Activated T-cell treated with anti-CD3 and anti-CD28 coated beads for 48 hours (primary cell): Measurements from ENCODE around the gene LIN28A.
"Not testable (repeated sequence)": the region's sequence is repeated elsewhere in the genome, so short reads cannot be mapped to it uniquely, and the experiment has no call there.

Source experiments
- DNase-seq: peaks from one replicate; pipeline ENCODE4 v3.0.0-alpha.2; 2020; ENCODE audit warnings: low read depth

LIN28A gene

GRCh38 chr1:26410706-26411623 lies at the start of gene LIN28A:
TSS of gene LIN28A (plus strand) at chr1:26410817. CDS start at chr1:26410892, 75 bp downstream.
- no peak for DNase-seq

DNA sequence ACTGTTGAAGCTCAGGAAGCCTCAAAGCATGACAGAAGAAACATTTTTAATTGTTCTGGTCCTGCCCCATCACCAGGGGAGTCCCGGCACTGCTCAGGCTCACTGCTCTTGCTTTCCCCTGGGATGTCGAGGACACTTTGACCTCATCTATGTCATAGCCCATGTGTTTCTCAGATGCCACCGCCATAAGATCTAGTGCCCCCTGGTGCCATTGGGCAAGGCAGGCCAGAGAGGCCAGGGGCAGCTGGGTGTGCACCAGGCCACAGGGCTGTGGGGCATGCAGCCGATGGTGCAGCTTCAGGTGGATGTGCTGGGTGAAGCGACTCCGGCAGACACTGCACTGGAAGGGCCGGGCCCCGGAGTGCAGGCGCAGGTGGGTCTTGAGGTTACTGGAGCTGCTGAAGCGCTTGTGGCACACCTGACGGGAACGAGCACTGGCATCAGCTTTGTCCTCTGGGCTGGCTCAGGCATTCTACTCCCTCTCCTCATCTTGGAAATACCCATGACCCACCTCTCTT lies 49.0 kb upstream of the LIN28A start:
- DNase-seq, result no peak

- no peak for DNase-seq
These were observed 48.3 kb upstream of the LIN28A start for GRCh38 chr1:26362331-26362730.

GRCh38 chr1:26363549-26364448 lies 46.8 kb upstream of the LIN28A start:
- DNase-seq, result peak; percentile 87

GRCh38 chr1:26364956-26365355 lies 45.7 kb upstream of the LIN28A start:
- no peak for DNase-seq

GRCh38 chr1:26367441-26367840 lies 43.2 kb upstream of the LIN28A start:
- no peak for DNase-seq

- no peak for DNase-seq
These were observed 42.6 kb upstream of the LIN28A start for GRCh38 chr1:26368006-26368405.

DNA sequence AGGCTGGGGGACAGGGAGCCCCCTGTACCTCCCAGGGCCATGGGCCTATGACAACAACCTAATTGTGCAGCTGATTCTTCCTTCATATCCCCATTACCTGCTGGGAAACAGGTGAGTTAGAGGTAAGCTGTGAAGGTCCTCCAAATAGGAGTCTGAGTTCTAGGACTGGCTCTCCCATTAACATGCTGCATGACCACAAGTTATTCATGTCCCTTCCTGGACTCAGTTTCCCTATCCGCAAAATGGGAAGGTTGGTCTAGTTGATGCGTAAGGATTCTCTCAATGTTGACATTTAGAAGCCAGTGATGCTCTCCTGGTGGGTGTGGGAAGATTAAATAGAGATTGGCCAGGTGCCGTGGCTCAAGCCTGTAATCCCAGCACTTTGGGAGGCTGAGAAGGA lies 42.1 kb upstream of the LIN28A start:
- DNase-seq, result no peak

DNA sequence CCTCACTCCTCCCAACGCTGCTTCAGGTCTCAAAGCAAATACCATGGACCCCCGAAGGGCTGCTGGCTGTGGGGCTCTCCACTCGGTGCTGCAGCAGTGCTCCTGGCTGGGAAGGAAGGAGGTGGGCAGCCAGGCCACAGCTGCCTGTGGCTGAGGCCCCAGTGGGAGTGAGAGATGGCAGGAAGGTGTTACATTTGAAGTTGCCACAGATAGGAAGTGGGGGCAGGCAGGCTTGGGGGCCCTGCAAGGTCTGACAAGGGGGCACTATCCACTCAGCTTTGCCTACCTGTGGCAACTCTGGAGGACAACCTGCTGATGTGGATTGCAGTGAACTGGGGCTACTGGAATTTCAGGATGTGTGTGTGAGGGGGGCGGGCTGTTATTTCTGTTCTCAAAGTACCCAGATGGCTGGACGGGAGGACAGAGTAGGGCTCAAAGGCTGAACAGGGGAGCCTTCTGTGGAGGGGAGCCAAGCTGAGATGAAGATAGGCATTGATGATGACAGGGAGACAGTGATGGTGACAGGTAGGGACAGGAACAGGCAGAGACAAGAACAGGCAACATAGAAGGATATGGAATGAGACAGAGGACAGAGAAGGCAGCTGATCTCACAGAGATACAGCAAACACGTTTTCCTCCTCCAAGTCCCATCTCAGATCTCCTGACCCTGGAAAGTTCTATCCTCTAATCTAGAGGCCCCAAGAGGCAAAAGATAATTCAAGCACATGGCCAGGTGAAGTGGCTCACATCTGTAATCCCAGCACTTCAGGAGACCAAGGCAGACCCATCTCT lies 39.8 kb upstream of the LIN28A start:
- DNase-seq, result no peak

GRCh38 chr1:26372039-26372438 lies 38.6 kb upstream of the LIN28A start:
- no peak for DNase-seq

DNA sequence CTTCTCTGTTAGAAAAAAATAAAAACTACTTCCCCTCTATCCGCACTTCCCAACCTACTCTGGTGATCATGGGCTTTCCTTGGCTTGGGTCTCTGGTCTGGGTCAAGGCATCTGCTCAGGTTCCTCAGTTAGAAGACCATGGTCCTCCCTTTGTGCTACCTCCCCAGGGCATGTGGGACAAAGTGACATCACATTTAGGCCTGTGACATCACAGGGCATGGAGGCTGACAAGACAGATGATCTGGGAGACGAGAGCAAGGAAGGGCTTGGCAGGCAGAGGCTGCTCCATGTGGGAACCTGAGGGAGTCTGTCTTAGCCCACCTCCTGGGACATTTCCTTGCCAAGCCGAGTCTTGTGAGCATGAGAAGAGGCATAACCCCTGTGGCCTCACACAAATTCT lies 38.0 kb upstream of the LIN28A start, which contains the start of gene ZNF683:
Gene ZNF683 (minus strand): TSS at position 140 of the 400 bp plus-strand sequence. CDS start 4,179 bp downstream, outside the sequence.
- DNase-seq, result not testable (repeated sequence)

GRCh38 chr1:26373281-26373680 lies 37.3 kb upstream of the LIN28A start:
- no peak for DNase-seq

GRCh38 chr1:26373789-26374188 lies 36.8 kb upstream of the LIN28A start:
- no peak for DNase-seq

DNA sequence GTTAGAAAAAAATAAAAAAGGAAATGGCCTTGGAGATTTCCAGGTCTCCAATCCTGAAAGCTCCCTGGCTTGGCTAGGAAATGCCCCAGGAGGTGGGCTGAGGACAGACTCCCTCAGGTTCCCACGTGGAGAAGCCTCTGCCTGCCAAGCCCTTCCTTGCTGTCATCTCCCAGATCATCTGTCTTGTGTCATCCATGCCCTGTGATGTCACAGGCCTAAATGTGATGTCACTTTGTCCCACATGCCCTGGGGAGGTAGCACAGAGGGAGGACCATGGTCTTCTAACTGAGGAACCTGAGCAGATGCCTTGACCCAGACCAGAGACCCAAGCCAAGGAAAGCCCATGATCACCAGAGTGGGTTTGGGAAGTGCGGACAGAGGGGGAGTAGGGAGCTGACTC lies 36.3 kb upstream of the LIN28A start:
- not testable (repeated sequence) for DNase-seq

DNA sequence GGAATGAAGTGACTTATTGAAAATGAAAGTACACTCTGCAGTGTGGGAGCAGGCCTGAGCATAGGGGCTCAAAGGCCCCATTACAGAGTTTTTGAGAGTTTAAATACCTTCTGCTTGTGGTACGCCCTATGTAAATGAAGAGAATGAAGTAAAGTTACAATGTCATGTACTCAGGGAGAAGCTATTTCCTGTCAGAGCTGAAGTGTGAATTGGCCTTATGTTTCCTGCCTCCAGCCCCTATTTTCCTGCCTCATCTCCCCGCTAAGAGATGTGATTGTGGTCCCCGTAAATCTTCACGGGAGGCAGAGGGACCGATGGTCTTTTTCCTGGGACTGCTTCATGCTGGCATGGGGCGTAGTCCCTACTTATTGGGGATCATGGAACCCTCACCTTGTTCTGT lies 35.5 kb upstream of the LIN28A start:
- DNase-seq, result no peak

DNA sequence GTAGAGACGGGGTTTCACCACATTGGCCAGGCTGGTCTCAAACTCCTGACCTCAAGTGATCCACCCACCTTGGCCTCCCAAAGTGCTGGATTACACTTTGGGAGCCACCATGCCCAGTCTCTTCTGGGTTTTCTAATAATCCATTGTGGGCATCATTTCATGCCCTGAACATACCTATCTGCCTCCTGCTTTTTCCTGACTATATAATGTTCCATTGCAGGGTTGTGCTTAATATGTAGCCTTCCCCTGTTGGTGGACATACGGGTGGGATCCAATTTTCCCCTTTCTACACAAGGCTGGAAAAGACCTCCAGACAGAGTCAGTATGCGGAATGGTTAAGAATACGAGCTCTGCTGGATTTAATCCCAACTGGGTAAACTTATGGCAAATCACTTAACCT lies 34.6 kb upstream of the LIN28A start:
- DNase-seq, result no peak

GRCh38 chr1:26378088-26378878 lies 32.3 kb upstream of the LIN28A start:
- DNase-seq, result peak; percentile 63

DNA sequence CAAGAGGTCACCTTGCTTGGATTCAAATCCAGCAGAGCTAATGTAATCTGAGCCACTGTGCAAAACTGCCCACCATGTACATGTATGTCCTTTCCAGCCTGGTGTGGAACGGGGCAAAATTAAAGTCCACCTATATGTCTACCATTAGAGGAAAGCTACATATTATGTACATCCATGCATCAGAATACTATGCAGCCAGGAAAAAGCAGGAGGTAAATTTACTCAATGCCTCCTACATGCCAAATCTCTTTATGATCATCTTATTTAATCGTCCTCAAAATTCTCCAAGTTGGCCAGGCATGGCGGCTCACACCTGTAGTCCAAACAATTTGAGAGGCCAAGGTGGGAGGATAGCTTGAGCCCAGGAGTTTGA lies 31.8 kb upstream of the LIN28A start:
- DNase-seq, result no peak

DNA sequence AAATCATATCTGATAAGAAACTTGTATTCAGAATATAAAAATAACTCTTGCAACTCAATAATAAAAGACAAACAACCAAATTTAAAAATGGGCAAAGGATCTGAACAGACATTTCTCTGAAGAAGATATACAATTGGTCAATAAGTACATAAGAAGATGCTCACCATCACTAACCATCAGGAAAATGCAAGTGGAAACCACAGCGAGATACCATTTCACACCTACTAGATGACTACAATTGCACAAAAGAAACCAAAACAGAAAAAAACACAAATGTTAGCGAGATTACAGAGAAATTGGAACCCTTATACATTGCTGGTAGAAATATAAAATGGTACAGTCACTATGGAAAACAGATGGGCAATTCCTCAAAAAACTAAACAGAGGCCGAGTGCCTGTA lies 26.5 kb upstream of the LIN28A start:
- no peak for DNase-seq

DNA sequence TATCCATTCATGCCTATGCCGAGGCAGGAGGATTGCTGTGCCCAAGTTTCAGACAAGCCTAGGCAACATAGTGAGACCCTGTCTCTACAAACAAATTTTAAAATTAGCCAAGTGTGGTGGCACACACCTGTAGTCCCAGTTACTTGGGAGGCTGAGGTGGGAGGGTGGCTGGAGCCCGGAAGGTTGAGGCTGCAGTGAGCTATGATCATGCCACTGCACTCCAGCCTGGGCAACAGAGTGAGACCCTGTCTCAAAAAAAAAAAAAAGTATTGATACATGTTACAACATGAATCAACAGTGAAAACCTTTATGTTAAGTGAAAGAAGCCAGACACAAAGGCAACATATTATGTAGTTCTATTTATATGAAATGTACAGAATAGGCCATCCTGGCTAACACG lies 25.6 kb upstream of the LIN28A start:
- DNase-seq, result not testable (repeated sequence)

DNA sequence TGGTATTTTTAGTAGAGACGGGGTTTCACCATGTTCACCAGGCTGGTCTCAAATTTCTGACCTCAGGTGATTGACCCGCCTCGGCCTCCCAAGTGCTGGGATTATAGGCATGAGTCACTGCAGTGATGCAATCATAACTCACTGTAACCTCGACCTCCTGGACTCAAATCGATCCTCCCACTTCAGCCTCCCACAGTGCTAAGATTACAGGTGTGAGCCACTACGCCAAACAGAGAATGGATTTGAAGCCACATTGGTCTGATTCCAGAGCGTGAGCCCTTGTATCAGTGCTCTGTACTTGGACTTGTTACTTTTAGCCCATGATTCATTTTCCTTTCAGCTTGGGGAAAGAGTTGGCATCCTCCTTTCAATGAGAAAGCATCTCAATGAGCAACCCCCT lies 23.2 kb upstream of the LIN28A start:
- no peak for DNase-seq
